Activated CD4-positive, CD25-positive, alpha-beta regulatory T cell (primary cell): Measurements from ENCODE around the gene ASB2.

Experiments used
- DNase-seq, 4 experiments: peaks; one replicate each; lab custom pipeline; 2025; lab: John Stamatoyannopoulos, UW

Gene ASB2, protein sequence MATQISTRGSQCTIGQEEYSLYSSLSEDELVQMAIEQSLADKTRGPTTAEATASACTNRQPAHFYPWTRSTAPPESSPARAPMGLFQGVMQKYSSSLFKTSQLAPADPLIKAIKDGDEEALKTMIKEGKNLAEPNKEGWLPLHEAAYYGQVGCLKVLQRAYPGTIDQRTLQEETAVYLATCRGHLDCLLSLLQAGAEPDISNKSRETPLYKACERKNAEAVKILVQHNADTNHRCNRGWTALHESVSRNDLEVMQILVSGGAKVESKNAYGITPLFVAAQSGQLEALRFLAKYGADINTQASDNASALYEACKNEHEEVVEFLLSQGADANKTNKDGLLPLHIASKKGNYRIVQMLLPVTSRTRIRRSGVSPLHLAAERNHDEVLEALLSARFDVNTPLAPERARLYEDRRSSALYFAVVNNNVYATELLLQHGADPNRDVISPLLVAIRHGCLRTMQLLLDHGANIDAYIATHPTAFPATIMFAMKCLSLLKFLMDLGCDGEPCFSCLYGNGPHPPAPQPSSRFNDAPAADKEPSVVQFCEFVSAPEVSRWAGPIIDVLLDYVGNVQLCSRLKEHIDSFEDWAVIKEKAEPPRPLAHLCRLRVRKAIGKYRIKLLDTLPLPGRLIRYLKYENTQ

DNA sequence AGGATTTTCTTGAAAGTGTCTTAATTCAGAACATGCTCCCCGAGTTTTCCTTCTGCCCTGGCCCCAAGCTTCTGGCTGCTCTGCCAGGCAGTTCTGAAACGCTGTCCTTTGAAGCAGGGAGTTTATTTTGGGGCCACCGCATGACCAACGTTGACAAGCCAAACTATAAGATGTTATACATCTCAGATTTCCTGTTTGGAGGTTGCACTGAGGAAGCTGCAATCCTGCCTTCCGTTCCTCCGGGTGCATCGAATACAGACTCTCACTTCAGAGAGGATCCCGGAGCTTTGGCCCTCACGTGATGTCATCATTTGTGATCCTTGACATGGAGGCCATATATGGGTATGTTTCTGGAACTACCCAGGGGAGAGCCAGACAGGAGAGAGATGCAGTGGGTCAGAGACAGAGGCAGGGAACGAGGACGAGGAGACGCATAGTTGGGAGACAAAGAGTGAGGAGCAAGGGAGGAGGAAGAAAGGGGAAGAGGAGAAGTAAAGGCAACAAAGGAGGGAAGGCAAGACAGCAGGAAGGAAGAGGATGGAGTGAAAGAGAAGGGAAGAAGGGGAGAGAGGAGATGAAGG lies at the start of gene ASB2:
TSS of gene ASB2 (minus strand) at position 94 of the 581 bp plus-strand sequence. CDS start 12,031 bp downstream, outside the sequence.
- DNase-seq = no peak

DNA sequence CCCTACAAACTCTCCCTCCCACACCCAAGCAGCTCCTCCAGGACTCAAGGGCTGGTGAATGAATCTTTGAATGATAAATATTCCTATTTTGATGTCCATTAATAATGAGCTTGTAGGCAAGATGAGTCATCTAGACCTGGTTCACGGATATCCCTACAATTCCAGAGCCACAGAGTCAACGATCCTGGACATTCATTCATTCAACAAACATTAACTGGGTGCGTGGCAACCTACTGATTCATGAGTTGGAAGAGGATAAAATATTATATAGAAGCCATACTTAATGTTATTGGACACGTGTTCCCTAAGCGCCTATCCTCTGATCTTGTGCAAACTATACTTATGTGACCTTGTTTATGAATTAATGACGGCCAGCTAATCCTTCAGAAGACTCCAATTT lies 49.4 kb upstream of the ASB2 start:
- DNase-seq = no peak

DNA sequence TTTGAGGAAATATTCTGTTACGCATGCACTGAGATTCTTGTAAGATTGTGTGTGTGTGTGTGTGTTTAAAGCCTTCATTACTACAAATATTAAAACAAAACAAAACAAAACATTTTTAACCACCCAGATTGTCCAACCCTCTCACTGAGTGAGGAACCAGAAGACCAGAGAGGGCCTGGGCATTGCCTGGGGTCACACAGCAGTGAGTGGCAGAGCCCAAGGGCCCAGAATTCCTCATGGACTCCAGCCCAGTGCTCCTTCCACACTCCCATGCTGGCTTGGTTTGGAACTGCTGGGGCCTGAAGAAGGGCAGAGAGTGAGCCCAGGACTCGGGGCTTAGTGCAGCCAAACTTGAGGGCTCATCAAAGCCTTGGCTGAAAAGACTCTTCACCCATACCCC lies 48.2 kb upstream of the ASB2 start:
- no peak for DNase-seq

DNA sequence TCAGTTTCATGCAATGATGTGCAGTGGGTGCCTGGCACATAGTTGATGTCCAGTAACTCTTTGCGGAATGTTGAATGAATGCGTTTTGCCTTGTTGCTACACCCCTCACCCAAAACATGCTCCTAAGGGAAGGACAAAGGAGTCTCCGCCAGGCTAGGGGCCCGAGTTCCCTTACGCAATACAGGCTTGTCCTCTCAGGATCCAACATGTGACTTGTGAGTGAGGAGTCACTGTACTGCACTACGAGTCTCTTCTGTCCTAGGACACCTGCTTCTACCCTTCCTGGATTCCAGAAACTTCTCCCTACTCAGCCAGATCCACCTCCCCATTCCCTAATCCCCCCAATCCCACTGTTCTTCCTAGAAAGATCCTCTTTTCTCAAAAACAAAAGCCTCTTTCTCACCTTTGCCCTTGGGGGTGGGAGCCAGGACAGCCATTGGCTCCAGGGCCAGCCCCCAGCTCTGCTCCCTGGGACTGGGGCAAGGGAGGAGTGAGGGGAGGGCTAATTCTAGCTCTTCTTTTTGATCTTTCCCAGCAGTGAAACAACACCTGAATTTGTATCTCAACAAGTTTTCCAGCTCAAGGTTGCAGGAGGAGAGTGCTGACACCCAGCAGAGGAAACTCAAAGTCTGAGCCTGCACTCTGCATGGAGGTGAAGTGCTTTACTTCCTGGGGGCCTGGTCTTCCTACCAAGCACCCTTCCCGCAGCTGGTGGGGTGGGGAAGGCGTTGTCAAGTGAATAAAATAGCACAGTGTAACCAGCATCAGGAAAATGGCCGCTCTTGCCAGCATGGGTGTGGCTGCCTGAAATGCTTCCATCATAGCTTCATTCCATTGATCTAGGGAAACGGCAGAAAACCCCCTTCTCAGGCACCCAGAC lies 46.4 kb upstream of the ASB2 start:
- no peak for DNase-seq

DNA sequence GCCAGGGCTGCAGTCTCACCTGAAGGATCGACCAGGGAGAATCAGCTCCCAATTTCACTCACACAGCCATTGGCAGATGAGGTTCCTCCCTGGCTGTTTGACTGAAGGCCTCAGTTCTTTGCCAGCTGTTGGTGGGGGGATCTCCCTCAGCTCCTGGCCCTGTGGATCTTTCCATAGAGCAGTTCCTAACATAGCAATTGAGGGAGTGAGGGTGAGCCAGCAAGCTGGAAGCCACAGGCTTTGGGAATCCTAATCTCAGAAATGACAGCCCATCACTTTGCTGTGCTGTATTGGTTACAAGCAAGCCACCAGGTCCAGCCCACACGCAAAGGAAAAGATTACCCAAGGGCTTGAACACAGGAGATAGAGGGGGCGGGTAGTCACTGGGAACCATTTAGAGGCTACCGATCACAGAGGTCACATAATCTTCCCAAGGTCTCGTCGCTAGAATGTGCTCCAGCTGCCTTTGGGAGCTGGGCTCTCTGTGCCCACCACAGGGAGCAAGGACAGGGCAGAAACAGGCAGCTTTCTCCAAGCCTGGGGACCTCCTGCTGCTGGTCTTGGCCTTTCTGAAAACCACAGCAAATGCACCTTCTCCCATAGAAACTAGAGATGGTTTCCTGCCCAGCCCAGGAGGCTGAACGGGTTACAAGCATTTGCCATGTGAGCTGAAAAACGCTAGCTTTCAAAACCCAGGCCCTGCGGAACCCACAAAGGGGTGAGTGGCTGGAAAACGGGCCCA lies 45.2 kb upstream of the ASB2 start:
- no peak for DNase-seq

DNA sequence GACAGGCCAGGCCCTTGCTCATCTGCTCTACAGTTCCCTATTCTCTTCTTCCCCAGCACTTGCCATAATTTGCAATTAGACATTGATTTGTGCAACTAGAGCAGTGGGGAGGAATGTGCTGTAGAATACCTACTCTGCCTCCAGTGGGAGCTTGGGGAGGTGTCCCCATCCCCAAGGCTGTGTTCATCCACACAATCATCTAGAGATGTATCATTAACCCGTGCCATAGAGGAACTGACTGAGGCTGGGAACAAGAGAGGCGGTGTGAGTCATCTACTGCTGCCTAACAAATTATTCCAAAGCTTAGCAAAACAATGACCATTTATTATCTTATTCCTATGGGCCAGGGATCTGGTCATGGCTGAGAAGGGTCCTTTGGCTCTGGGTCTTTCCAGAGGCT lies 44.6 kb upstream of the ASB2 start:
- DNase-seq = no peak

DNA sequence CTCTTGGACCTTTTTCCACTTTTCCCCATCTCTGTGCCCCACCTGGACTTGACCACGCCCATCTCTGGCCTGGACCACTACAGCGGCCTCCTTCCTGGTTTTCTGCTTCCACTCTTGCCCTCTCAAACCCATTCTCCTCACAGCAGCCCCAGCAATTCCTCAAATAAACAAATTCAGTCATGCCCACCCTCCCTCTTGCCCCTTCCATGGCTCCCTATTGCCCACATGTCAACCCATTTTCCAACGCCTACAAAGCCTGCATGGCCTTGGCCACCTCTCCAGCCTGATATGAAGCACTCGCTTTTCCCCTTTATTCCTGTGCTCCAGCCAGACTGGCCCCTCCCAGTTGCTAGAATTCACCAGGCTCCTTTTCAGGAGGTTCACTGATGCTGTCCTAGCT lies 43.9 kb upstream of the ASB2 start:
- no peak for DNase-seq

DNA sequence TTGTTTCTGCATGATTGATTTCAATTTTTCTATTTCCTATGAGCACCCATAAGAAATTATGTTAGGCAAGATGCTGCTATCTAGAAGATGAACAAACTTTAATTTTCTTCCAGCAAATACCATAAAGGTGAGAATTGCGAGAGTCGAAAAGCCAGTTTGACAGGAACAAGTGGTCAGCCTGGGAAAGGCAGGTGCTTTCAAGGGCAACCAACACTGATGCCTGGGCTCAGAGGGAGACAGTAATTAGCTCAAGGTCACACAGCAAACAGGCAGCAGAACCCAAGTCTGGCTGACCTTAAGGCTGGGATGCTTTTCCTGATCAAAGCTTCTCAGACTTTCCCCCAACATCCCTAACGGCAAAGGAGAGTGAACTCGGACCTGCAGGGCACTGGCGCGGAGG lies 43.0 kb upstream of the ASB2 start:
- DNase-seq = no peak

DNA sequence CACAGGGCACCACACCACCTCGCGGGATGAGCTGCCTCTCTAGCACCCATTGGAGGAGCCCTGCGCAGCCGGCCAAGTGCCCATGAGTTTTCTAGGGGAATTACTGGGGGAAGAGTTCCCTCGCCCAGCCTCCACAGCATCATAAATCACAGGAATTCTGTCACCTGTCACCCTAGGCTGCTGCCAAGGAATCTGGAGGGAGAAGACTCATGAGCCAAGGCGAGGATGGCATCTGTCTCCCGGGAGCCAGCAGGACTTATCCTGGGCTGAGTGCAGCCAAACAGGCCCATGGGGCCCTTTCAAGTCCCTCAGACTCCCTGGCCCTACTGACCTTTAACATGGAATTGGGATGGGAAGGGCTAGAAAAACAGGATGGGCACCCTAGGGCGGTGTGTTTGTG lies 41.9 kb upstream of the ASB2 start:
- no peak for DNase-seq

DNA sequence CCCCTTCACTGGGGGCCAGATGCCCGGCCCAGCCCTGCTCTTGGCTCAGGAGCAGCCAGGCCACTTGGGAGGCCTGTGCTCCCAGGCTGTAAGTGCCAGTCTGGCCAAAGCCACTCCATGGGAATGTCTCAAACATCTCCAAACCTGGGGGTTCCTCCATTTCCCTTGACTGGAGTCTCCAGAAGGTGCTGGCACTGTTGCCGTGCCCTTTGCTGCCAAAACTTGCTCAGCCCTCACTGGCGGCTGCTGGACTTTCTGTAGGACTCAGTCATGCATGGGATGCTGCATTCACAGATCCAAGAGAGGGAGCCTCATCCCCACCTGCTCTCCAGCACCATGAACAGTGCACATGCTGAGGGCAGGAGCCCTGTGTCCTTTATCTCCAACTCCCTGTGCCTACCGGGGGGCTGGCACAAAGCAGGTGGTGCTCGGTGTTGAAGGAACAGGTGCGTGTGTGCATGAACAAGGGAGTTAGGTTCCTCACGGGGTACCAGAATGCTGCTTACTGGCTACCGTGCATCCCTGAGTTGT lies 40.1 kb upstream of the ASB2 start:
- DNase-seq = no peak

DNA sequence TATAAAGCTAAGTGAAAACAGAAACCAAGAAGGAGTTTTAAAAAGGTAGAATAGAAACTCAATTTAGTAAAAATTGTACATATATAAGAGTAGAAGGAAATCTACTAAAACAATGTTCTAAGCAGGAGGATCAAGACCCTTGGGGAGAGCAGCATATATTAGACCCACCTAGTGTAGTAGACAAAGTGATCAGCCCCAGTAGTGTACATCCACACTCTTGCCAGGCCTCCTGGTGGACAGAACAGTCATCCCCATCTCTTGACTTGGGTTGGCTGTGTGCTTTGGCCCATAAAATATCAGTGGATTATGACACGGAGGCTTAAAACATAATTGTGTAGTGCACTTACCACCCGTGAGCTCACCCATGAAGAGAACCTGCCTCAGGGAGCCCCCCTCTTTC lies 38.9 kb upstream of the ASB2 start:
- DNase-seq = no peak

DNA sequence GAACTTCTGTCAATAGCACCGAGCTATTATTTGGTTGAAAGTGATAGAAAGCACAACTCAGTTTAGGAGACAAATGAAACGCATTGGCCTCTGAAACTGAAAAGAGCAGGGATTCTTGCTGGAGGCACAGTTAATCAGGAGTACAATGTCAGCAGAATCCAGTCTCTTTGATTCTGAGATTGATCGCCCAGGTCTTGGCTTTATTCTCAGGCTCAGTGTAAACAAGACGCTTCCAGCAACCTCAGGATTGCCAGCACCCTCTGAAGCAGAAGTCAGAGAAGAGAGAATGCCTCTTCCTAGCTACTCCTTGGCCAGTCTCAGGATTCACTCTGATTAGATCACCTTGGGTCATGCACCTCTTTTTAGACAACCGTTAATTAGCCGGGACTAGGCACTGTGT lies 38.0 kb upstream of the ASB2 start:
- DNase-seq = no peak

DNA sequence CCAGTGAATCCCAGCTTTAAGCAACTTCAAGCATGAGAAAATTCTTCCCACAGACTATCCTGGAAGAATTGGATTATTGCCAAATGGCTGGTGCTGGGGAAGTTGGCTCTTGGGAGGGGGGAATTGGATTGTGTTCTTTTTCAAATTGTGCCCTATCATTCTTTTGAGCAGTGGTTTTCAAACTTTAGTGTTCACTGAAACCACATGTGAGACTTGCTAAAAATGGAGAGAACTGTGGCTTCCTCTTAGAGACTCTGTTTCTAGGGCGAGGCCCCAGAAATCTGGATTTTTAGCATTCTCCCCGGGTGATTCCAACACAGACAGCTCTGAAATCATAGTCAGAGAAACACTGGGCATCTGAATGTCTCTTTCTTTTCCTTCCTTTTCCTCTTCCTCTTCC lies 35.4 kb upstream of the ASB2 start:
- DNase-seq = no peak

DNA sequence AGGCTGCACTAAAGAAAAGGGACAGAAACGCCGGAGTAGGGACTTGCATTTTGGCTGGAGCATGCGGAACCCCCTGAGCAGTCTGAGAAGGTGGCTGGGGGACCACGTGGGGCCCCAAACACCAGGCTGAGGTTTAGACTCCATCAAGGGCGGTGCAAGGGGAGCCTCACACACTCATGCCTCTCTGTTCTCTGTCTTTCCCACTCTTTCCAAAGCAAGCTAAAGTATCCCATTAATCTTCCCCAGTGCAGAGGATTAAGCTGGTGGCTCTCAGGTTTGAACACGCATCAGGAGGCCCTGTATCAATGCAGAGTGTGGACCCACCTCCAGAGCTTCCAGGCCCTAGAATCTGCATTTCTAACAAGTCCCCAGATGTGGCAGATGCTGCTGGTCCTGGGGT lies 34.3 kb upstream of the ASB2 start:
- DNase-seq = no peak

DNA sequence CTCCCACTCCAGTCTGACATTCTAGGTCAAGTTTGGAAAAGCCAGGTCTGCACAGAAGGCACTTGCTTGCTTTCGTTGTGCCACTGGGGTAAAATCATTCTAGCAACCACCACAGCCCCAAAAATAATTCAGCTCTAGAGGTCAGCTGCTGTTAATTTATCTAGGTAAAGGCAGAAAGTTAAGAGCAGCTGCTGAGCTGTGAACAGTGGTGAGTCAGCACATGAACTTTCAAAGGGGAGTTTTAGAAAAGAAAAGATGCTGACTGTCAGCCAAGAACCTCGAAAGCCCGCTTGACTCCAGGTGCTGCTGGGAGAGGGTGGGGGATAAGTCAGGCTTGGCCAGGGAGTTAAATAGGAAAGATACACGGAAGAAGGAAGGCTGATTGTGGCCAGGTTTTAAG lies 33.4 kb upstream of the ASB2 start:
- no peak for DNase-seq

DNA sequence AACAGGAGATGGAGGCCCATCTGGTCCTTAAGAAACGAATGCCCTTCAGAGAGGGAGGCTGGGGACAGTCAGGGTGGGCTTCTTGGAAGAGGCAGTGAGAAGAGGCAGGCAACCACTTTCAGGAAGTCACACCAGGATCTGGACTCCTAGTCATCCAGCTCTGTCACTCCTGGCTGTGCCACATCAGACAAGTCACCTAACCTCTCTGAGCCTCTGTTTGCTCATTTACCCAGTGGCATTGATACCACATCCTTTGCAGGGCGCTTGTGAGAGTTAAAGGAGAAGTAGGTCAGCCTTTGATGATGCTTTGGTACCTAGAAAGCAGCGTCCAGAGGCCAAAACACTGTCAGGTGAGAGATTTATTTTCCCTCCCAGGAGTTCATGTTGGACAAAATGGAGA lies 31.9 kb upstream of the ASB2 start:
- DNase-seq = no peak

DNA sequence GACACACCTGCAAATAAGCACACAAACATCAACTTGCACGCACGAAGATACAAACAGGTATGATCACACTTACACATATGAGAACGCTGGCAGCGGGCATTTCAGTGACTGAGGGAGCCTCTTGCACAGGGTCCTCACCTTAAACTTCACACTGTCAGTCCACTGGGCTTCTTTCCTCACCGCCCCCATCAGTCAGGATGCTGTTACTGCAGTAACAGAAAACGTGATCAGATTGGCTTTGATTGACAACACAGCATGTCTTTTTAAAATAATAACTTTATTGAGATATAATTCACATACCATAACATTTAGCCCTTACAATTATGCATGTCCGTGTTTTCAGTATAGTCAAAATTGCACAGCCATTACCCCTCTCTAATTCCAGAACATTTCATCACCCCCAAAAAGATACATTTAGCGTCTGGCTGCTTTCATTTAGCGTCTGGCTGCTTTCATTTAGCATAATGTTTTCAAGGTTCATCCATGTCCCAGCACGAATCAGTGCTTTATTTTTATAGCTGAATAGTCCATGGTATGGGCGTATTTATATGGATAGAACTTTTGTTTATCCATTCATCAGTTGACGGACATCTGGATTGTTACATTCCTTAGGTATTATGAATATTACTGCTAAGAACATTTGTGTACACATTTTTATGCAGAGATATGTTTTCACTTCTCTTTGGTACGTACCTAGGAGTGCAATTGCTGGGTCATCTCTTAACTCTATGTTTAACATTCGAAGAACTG lies 29.1 kb upstream of the ASB2 start:
- DNase-seq = no peak

DNA sequence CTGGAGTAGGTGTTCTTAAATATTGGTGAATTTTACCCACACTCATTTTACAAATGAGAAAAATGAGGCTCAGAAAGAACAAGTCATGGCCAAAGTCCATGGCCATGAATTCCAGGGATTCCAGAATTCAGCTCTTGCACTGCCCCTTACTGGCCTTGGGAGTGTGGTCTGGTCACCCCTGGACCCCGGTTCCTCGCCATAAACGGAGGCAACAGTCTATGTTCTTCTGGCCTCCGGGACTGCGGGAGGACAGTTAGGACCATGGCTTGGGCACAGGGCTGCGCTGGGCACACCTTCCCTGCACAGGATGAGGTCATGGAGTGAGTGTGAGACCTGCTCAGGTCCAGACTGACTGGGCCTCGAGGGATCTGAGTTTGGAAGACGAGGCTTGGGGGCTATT lies 27.6 kb upstream of the ASB2 start:
- DNase-seq = no peak

DNA sequence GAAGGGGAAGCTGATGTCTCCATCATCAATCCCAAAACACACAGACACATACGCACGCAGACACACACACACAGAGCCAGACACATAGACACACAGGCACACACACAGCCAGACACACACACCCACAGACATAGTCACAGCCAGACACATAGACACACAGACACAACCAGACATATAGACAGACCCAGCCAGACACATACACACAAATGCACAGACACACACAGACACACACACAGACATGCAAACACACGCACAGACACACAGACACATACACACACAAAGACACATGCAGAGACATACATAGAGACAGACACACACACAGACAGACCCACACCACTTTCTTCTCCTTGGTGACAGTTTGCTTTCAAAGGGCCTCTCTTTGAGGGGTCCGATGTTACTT lies 27.0 kb upstream of the ASB2 start:
- DNase-seq = no peak

DNA sequence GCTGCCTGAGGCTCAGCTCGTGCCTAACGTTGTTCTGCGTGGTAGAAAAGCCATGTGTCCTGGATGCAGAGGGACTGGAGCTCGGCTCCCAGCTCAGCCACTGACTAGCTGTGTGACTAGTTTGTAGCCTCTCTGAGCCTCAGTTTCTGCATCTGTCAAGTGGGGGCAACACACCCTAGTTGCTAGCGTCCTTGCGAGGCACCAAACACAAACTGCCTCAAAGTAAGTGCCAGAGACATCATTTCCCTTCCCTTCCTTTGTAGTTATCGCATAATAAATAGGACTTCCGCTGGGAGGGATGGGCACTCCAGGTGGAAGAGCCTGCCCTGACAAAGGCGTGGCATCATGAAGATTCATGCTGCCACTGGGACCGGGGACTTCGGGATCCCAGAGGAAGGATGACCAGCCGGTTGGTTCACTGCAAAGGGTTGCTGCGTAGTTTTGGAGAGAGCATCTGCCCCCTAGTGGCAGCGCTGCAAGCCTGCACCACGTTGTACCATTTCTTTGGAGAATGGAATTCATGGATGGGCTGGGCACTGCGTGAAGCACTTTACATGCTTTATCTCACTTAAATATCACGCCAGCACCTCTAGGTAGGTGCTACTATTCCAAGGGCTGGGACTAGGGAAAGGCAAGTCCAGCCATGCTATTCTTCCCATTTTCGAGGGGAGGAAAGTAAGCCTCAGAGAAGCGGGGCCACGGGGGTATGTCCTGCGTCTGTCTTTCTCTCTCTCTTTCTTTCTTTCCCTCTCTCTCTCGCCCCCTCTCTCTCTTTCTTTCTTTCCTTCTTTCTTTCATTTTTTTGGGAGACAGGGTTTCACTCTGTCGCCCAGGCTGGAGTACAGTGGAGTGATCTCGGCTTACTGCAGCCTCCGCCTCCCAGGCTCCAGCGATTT lies 25.4 kb upstream of the ASB2 start:
- DNase-seq = peak in 3 of 4 experiments; percentile 10 to 30 (median 17)
